Activated T-helper 1 cell treated with anti-CD3 and anti-CD28 coated beads, Interleukin-2, amount 50 U/mL, for 16 hours (primary cell): Measurements from ENCODE around the gene MAN1A2.
"Not testable (repeated sequence)": the region's sequence is repeated elsewhere in the genome, so short reads cannot be mapped to it uniquely, and the experiment has no call there.

Source experiments
- DNase-seq, 2 donors: peaks; one replicate each; pipeline ENCODE4 v3.0.0-alpha.2; 2020; ENCODE audit warnings: low read depth in 1 of 2, low spot score in 1 of 2

The MAN1A2 gene

GRCh38 chr1:117555806-117556205 is 188.6 kb downstream of the MAN1A2 start:
- DNase-seq, result no peak

DNA sequence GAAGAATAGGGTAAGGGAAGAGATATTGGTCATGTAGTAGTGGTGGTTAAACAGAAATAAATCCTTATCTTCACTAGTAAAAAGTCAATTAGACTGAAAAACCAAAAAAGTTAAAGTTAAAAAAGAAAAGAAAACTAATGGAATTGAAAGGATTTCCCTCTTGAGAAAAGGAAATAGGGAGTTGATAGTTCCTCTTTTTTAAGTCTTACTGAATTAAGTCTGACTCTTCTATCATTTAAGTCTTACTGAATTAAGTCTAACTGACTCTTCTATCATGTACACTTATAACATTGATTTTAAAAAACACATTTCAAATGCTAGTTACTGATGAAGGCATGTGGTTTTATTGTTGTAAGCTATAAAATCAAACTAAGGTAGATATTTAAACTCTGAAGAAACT is 189.1 kb downstream of the MAN1A2 start:
- DNase-seq, result no peak

DNA sequence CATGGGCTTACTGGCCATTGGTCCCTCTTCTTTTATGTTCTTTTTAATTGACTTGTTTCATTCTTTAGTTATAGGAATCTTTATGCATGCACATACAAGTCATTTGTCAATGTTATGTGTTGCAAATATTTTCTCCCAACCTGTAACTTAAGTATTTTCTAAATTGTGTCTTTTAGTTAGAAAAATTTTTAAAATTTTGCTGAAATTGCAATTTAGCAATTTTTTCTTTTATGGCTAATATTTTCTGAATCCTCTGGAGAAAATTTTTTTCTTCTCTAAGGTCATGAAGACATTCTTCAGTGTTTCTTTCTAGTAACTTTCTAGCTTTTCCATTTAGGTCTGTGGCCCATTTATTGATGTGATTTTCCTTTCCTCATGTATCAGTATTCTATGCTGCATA is 189.7 kb downstream of the MAN1A2 start:
- no peak for DNase-seq

GRCh38 chr1:117558451-117558850 is 191.2 kb downstream of the MAN1A2 start:
- not testable (repeated sequence) for DNase-seq

DNA sequence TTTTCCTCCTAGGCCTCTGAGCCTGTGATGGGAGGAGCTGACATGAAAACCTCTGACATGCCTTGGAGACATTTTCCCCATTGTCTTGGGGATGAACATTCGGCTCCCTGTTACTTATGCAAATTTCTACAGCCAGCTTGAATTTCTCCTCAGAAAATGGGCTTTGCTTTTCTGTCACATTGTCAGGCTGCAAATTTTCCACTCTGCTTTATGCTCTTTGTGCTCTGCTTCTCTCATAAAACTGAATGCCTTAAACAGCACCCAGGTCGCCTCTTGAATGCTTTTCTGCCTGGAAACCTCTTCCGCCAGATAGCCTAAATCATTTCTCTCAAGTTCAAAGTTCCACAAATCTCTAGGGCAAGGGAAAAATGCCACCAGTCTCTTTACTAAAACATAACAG is 191.9 kb downstream of the MAN1A2 start:
- DNase-seq, result no peak

GRCh38 chr1:117559985-117560384 is 192.7 kb downstream of the MAN1A2 start:
- DNase-seq, result no peak

DNA sequence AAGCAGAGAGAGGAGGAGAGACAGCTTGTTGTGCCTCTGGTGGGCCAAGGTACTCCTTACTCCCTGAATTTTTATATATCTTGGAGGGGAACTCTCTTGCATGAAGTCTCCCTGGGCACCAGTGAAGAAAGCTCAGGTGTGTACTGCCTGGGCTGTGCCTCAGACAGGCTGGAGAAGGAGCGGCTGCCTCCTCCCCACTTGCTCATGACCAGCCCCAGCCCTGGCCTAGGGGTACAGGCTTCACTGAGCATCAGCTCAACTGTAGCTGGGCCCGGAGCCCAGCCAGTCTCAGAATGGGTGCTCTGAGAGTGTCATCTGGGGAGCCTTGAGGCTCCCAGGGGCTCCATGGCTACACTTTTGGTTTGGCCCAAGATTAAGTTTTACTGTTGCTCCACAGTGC is 193.8 kb downstream of the MAN1A2 start:
- no peak for DNase-seq

- no peak for DNase-seq
Measured at GRCh38 chr1:117561551-117561950, 194.3 kb downstream of the MAN1A2 start.

DNA sequence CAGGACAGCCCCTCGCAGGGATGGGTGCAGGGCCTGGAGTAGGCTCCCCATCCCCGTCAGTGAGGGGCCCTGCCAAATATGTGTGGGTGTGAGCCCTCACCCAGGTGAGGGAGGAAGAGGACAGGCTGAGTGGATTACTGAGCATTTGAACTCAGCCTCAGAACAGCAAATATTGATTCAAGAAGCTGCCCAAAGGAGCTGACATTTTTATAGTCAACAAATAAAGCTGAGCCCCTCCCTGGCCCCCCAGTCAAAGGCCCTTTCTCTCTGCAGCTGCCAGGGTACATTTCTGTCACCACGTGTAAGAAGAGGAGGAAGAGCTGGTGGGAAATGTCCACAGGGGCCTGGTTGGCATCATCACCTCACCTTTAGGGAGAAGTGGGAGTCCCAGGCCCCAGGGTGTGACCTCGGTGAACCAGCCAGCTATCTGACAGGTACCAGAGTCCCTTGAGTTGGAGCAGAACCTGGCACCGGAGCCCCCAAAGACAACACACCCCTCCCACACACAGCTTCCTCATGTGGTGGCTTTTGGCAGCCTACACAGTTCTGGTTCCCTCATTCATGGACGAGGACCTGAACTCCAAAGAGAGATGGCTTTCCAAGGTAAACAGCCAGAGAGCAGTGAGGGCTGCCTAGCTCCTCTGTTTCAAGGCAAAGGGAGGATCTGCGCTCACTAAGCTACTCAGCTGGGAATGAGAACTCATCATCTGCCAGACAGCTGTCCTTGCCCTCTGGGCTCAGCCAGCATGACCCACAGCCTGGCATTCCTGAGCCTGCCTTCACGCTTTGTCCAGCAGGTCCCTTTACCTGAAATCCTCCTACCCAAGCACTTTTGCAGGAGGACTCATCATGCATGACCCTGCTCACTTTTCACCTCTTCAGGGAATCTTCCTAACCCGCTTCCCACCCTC is 195.6 kb downstream of the MAN1A2 start:
- DNase-seq, result no peak

DNA sequence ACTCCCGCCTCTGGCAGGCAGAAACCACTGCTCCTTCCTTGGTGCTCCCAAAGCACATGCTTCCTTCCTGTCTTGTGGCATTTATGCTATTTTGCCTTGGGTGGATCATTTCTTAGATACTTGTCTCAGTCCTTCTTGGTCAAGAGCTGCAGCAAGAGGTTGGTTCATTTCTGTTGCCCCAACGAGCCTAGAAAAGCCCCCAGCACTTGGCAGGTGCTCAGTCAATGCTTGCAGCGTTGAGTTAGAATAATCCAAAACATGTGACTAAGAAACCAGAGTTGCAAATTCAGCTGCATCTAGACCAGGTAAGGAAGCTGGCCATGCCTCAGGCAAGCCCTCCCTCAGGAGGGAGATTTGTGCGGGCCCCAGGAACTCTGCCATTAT is 196.2 kb downstream of the MAN1A2 start:
- DNase-seq, result no peak

DNA sequence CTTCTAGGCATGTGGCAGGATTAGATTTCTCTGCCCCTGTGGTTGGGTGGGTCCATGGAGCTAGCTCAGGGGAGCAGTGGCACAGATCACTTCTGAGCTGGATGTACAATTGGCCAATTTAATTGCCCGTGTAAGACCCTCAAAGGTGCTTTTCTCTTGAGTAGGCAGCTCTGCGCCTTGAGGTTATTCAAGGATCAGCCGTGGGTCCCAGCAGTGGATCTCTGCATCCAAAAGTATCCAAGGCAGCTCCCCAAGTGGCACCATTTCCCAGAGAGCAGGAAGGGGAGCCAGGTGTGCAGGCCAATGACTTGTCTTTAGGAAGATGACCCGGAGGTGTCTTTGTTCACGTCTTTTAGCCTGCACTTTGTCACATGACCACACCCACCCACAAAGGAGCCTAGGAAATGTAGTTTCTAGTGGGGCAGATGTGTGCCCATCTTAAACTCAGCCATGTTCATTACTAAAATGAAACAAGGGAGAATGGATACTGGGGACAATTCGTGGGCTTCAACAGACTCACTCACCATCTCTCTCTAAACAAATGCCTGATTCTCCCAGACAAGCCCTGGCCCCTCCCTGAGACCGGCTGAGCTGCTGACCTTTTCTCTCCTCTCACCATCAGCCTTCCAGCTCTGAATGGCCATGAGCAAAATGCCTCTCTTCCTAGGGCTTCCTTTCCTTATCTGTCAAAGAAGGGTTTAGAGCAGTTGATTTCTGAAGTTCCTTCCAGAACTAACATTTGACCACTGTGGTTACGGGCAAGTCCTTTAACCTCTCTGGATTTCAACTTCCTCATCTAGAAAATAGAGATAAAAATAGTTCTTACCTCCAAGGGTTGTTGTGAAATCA is 197.2 kb downstream of the MAN1A2 start:
- no peak for DNase-seq

- DNase-seq, result no peak
Measured at GRCh38 chr1:117565076-117565556, 197.9 kb downstream of the MAN1A2 start.

DNA sequence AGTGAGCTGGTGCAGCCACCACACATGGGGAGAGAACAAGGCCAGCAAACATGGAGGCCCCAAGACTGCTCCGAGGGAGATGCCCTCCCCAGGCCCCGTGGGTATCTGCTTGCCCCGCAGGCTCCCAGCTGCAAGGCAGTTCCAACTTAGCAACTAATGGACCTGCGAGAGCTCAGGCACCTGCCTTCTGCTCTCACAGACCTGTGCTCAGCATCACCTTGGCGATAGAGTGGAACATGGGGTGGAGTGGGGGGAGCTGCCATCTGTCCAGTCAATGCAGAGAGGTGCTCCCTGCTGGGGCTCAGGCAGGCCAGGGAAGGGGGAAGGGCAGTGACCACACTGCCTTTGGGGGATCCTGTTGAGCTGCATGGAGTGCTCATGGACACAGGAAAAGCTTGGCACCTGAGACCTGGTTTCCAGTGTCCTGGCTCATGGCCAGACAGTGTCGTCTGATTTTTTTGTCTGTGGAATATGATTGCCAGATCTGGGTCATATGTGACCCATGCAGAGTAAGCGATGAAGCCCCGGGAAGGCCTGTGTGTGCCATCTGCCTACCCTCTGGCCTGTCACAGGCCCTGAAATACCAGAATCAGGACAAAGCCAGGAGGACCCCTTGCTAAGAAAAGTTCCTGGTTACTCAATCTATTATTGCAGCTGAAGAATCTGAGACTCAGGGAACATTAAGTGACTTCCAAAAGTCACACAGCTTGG is 198.7 kb downstream of the MAN1A2 start:
- DNase-seq, result no peak

- no peak for DNase-seq
Measured at GRCh38 chr1:117566556-117566955, 199.3 kb downstream of the MAN1A2 start.

DNA sequence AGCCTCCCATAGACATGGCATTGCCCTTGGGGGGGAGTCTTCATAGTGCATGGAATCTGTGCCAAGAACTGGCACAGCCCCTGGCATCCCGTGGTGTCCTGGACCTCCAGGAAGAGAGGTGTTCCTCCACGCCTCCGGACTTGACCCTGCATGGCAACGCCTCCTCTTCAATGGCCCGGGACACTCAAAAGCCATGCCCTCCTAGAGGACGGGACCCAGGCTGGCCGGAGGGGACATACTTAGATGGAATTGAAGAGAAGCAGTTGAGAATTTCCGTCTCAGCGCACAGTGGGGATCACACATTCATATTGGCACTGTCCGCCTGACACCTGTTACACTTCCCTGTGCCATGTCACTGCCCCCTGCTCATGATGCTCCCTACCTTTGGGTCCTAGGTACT is 200.2 kb downstream of the MAN1A2 start:
- DNase-seq, result no peak

- DNase-seq, result no peak
Measured at GRCh38 chr1:117567976-117568375, 200.7 kb downstream of the MAN1A2 start.

- DNase-seq, result no peak
Measured at GRCh38 chr1:117568999-117569398, 201.8 kb downstream of the MAN1A2 start.

DNA sequence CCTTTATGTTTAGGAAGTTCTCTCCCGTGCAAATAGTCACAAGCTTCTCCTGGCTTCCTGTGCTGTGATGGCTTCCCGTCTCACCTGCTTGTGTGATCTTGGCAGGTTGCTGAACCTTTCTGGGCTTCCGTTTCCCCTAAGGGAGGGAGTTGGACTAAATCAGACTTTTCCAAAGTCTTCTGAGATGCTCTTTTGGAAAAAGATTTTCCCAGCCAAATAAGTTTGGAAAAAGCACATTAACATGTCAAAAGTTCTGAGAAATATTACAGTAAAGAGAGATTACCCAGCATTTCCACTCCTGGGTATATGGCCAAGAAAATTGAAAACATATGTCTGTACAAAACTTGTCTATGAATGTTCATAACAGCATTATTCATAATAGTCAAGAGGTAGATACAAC is 202.6 kb downstream of the MAN1A2 start:
- no peak for DNase-seq

DNA sequence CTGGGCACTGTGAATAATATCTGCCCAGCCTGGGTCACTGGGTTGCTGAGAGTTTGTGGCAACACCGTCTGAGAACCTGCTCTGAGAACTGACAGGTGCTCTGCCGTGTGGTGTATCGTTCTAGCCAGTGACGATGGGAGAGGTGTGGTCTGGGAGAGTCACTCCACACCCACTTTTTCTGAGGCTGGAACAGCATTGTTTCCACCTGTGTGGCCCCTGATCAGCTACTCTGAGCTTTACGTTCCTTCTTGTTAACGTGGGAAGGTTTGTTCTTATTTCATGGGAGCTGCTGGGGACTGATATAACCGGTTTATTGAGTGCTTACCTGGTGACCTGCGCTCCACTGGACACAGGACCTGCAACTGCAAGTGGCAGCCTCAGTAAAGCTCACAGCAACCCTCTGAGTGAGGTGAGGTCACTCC is 203.8 kb downstream of the MAN1A2 start:
- no peak for DNase-seq

DNA sequence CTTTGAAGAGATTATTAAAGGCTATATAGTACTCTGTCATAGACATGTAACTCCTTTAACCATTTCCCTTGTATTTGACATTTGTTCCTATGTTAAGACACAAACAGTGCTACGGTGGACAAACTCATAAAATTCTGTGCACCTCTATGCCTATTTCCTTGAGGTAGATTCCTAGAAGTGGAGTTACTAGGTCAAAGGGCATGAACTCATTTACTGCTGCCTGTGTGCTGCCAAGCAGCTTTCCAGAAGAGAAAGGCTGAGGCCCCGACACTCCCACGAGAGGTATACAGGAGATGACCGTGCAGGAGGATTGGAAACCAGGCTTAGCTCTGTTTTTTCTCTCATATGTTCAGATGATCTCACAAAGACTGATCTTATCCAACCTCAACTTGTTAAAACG is 204.2 kb downstream of the MAN1A2 start:
- no peak for DNase-seq

GRCh38 chr1:117572546-117572945 is 205.3 kb downstream of the MAN1A2 start:
- DNase-seq, result peak in 1 of 2 donors; percentile 9
